Islet precursor cell (in vitro differentiated cells): ENCODE data around the gene UQCRQ.
A peak's percentile ranks its signal among the peaks of the same experiment; 100 is the strongest.

ENCODE experiments used
- DNase-seq: peaks from one replicate; pipeline ENCODE4 v3.0.0-alpha.2; 2018

UQCRQ gene

GRCh38 chr5:132871459-132872284 lies 5.2 kb downstream of the UQCRQ start:
- DNase-seq: no peak

GRCh38 chr5:132872788-132873118 lies 6.3 kb downstream of the UQCRQ start:
- no peak for DNase-seq

DNA sequence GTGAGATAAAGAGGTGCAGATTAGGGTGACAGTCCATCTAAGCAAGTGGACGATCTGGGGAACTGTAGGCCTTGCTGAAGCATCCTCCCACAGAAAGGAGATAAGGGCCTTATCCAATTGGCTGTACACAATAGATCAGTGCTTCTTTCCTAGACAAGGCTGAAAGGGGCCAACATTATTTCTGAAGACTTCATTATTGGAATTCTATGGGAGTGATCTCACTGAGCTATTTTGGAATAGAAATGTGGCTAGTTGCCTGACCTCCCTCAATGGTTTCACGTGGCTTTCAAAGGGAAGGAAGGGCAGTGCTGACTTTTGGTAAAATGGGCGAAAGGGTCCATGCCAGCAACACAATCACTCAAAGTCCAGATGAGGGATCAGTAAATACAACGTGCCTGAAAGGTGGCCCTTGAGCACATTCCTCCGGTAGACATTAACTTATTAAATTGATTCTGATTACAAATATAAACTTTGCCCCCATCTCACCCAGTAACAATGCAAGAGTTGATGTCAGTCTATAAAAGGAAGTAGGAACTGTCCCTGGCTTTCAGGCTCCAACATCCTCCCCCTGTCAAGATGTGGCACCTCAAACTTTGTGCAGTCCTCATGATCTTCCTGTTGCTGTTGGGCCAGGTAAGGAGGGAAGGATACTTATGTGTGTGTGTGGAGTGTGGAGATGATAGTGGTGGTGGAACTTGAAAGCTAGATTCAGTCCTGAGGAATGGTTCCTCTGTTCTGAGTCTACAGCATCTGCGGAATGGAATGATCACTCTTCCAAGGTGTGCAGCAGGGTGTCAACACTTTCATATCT lies 6.9 kb downstream of the UQCRQ start, which contains the start of gene LEAP2:
Gene LEAP2, plus strand, starts transcription at position 550 of the 811 bp plus-strand sequence. Its CDS starts 27 bp downstream, at position 577.
- no peak for DNase-seq

DNA sequence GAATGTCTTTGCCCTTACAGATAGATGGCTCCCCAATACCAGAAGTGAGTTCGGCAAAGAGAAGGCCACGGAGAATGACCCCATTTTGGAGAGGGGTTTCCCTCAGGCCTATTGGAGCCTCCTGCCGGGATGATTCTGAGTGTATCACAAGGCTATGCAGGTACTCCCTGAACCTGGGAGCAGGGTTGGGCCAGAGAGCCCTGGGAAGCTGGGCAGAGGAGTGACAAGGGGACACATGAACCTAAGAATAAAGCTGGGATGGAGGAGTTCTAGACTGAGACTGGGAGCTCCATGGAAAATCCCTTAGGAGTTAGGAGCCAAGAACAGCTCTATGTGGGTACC lies 7.5 kb downstream of the UQCRQ start:
- DNase-seq: no peak

DNA sequence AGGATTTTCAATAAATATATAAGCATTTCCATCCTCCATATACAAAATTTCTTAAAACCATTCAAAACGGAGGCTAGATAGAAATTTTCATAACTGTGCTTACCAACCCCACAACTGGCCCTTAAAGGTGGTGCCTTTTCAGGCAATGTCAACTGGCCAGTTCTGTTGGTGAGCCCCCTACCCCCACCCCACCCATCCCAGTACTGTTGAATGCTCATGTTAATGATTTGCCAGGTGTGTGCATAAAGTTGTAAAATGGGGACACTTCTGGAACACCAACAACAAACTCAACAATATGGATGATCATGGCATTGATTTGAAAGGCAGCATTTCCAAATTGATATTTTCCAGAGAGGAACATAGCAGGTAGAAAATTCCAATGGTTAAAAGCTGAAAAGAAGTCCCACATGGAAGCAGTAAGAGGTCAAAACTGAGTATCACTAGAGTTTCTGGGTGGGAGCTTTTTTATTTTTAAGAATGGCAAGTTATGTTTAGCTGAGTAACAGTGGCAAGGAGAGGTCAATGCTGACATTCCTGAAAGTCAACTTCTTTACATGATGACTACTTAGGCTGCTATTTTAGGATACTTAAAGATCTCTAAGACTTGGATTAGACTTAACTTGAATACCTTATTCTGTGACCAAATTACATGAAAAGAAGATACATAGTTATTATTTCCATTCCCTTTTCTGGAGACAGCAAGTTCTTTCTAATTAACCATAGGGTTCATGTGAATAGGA lies 9.7 kb downstream of the UQCRQ start:
- no peak for DNase-seq

GRCh38 chr5:132877466-132877865 lies 11.0 kb downstream of the UQCRQ start:
- no peak for DNase-seq

- no peak for DNase-seq
Measured at GRCh38 chr5:132877938-132878337, 11.5 kb downstream of the UQCRQ start.

GRCh38 chr5:132883261-132883834 lies 16.9 kb downstream of the UQCRQ start:
- peak; percentile 79 for DNase-seq

DNA sequence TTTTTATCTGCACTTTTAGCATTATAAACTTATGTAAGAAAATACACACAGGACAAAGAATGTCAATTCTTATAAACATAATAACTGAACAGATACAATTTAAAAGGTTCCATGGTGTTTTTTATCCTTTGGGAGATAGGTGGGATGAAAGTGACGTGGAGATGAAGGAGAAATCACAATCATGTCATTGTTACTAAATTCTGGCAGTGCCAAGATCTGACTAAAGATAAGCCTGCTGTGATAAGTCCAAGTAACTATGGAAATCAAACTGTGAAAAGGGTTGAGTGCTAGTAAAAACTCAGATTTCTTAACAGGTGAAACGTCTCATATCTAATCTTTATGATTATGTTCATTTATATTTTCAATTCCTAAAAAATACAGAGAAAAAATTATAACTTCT lies 18.1 kb downstream of the UQCRQ start:
- no peak for DNase-seq

GRCh38 chr5:132886064-132886823 lies 19.8 kb downstream of the UQCRQ start:
- DNase-seq: no peak

DNA sequence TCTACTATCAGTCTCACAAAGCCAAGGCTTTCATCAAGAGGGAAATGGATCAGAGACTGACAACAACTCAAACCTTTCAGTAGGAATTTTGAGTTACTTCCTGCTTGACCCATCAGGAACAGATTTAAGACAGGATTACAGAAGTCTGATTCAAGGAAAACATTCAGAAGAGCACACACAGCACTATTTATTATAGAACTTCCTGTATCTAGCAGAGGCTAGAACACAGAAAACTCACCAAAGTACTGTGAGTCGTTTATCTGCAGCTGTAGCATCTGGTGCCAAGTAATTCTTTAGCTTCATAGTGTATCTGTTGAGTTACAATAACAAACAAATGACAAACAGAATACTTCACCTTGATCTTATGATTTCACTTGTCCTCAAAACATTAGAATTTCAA lies 20.8 kb downstream of the UQCRQ start:
- no peak for DNase-seq

DNA sequence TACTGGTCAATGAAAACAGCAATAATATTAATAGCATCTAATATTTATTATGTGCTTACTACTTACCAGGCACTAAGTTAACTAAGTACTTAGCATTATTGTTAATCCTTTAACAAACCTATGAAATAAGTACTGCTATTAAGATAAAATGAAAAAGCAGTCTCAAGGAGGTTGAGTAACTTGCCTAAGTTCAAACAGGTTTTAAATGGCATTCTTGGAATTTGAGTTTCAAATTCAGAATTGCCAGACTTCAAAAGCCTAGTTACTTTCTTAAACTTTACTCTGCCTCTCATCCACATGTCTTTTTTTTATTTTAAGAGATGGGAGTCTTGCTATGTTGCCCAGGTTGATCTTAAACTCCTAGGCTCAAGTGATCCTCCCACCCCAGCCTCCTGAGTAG lies 23.1 kb downstream of the UQCRQ start:
- DNase-seq: no peak

DNA sequence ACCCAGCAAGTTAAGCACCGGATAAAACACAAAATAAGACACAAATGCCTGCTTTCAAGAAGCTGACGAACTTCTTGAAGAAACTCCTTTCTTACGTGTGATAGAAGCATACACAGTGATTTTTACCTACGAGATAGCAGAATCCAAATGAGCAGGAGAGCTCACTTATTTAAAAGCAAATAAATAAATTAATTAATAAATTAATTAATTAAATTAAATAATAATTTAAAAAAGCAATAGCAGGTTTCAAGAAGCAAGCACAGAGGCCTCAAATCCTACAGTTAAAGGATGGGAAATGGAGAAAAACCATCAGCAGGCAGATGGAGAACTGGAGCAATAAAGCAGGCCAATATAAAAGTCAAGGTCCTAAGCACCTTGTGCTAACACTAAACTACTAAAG lies 24.4 kb downstream of the UQCRQ start:
- no peak for DNase-seq

DNA sequence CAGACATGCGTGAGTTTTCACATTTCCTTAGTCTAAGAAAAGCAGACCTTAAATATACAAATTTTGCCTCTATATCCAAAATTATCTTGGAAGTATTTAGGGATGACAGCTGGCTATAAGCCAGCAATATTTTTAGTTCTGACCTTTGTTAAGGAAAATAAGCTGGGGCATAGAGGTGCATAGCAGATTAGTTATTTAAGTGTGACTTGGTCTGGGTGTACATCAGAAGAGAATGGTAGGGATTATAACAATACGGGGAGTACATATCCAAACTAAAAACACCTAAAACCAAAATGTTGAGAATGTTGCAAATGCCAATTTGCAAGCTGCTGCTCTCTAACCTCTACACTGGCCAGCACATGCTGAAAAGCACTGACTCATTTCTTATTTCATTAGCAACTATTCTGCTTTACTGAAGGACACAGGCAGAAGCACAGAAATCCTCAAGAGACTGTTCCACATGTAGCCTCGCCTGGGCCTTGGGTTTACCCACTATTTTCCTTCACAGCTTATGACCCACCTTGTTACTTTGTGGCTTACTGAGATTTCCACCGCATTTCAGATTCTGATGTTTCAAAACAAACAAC lies 29.4 kb downstream of the UQCRQ start:
- DNase-seq: no peak

GRCh38 chr5:132896685-132897084 lies 30.2 kb downstream of the UQCRQ start:
- DNase-seq: no peak

DNA sequence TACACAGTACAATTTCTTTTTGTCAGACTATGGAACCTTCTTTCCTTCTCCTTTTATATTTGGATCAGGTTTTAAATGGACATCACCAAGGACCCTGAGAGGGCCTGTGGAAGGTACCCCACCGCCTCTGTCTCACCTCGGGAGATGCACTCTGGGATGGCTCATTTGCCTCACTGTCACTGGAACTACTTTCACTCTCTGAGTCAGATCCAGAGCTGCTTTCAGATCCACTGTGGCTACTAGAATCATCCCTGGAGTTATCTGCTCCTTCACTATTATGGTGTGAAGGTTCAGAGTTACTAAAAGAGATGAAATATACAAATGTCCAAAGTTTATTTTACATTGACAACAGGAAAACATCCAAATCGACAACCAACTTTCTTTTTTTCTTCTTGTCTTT lies 31.7 kb downstream of the UQCRQ start:
- no peak for DNase-seq

GRCh38 chr5:132901036-132901435 lies 34.6 kb downstream of the UQCRQ start:
- DNase-seq: no peak

GRCh38 chr5:132901730-132902129 lies 35.3 kb downstream of the UQCRQ start:
- no peak for DNase-seq

GRCh38 chr5:132905938-132906337 lies 39.5 kb downstream of the UQCRQ start:
- DNase-seq: no peak

- no peak for DNase-seq
Measured at GRCh38 chr5:132907161-132907560, 40.7 kb downstream of the UQCRQ start.

DNA sequence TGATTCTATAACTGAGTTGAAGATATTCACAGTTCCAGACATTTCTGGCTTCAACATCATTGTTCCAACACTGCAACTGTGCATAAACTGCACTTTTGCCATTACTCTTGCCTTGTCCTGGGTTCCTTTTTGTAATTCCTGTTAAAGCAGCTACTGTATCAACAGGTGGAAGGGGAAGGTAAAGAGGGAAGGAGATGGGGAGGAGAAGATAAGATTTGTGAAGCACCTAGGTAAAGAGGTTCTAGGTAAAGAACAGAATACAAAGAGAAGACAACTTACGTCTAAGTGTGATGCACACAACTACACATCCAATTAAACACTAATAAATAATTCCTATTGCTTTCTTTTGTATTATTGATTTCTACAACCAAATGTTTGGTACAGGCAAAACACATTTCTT lies 43.3 kb downstream of the UQCRQ start:
- no peak for DNase-seq

DNA sequence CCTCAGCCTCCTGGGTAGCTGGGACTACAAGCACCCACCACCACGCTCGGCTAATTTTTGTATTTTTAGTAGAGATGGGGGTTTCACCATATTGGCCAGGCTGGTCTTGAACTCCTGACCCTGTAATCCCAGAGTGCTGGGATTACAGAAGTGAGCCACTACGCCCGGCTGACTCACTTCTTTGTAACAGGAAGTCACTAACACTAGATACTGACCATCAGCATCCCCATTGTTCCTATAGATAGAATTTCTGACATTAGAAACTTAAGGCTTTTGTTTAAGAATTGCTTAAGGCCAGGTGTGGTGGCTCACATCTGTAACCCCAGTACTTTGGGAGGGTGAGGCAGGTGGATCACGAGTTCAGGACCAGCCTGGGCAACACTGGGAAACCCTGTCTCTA lies 49.2 kb downstream of the UQCRQ start:
- DNase-seq: no peak
